IMR-90 (cell line): Measurements from ENCODE around the gene IGFBP3. TPM values are rescaled to one million over a fixed set of nuclear protein-coding genes. Genes with fewer than 3 reads are reported as not detected.

Source experiments
- ATAC-seq: fragments of 200-7000 bp; cut with Tn5 transposase; 2 replicates; pipeline ENCODE4 v1.9.1; 2020; ENCODE audit warnings: low read depth, mild to moderate bottlenecking, moderate library complexity
- BruUV-seq: library from RNA; stranded (reverse); fragments of 400-500 nt; replicated peaks from 2 replicates; lab custom pipeline; 2021; lab: Mats Ljungman, UMichigan
- CTCF ChIA-PET: fragments of 300-600 bp; formaldehyde crosslinking; extraction: SDS; loops from one replicate; lab custom pipeline; 2021; ENCODE audit warnings: antibody characterized with exemption; lab: Yijun Ruan, JAX
- POLR2A ChIA-PET: fragments of 300-600 bp; sonication (Branson Sonifier 250); formaldehyde crosslinking; loops from one replicate; lab custom pipeline; 2022; ENCODE audit warnings: antibody characterized with exemption; ENCODE audit not compliant: unreplicated experiment; lab: Charles Lee
- DNase-seq: peaks from one replicate; pipeline ENCODE4 v3.0.0; 2013
- H2AFZ ChIP-seq: replicated peaks from 2 replicates; pipeline ENCODE3; 2013; ENCODE audit warnings: low read length, mild to moderate bottlenecking; ENCODE audit not compliant: poor library complexity
- H2AK5ac ChIP-seq: 2 replicates; pipeline ENCODE4 v1.6.1; 2013; ENCODE audit warnings: low read depth, low read length, inconsistent platforms
- H2AK9ac ChIP-seq: replicated peaks from 2 replicates; pipeline ENCODE3; 2013; ENCODE audit warnings: mild to moderate bottlenecking, low read depth, low read length, moderate library complexity; ENCODE audit not compliant: poor library complexity
- H2BK120ac ChIP-seq: 2 replicates; pipeline ENCODE4 v1.6.1; 2013; ENCODE audit warnings: low read depth, low read length, inconsistent platforms
- H2BK15ac ChIP-seq: 3 replicates; pipeline ENCODE4 v1.6.1; 2013; ENCODE audit warnings: low read depth, low read length, inconsistent platforms
- H2BK20ac ChIP-seq: 2 replicates; pipeline ENCODE4 v1.6.1; 2013; ENCODE audit warnings: low read depth, mild to moderate bottlenecking, inconsistent platforms, low read length, moderate library complexity
- H2BK5ac ChIP-seq: 2 replicates; pipeline ENCODE4 v1.6.1; 2013; ENCODE audit warnings: mild to moderate bottlenecking, low read depth, low read length, inconsistent platforms; ENCODE audit not compliant: poor library complexity, severe bottlenecking
- H3K14ac ChIP-seq: replicated peaks from 2 replicates; pipeline ENCODE4 v1.6.1; 2013; ENCODE audit warnings: low read depth, low read length, inconsistent platforms
- H3K18ac ChIP-seq: 2 replicates; pipeline ENCODE4 v1.6.1; 2013; ENCODE audit warnings: low read depth, low read length, control low read depth
- H3K23ac ChIP-seq: 2 replicates; pipeline ENCODE4 v1.6.1; 2013; ENCODE audit warnings: low read depth, low read length, inconsistent platforms
- H3K27ac ChIP-seq: 2 replicates; pipeline ENCODE4 v1.5.1; 2013; ENCODE audit warnings: mild to moderate bottlenecking, control low read depth, low read length; ENCODE audit not compliant: insufficient read depth
- H3K27me3 ChIP-seq: 2 replicates; pipeline ENCODE4 v1.6.1; 2013; ENCODE audit warnings: low read length; ENCODE audit not compliant: control insufficient read depth, insufficient read depth
- H3K36me3 ChIP-seq: 2 replicates; pipeline ENCODE4 v1.6.1; 2013; ENCODE audit warnings: low read length, mixed read lengths; ENCODE audit not compliant: control insufficient read depth, insufficient read depth
- H3K4ac ChIP-seq: 2 replicates; pipeline ENCODE4 v1.6.1; 2013; ENCODE audit warnings: low read depth, low read length, inconsistent platforms
- H3K4me1 ChIP-seq: 2 replicates; pipeline ENCODE4 v1.6.1; 2013; ENCODE audit warnings: low read length, mixed read lengths; ENCODE audit not compliant: control insufficient read depth, insufficient read depth
- H3K4me2 ChIP-seq: 2 replicates; pipeline ENCODE4 v1.6.1; 2013; ENCODE audit warnings: low read depth, mild to moderate bottlenecking, control low read depth, low read length, moderate library complexity
- H3K4me3 ChIP-seq: 2 replicates; pipeline ENCODE4 v1.5.1; 2013; ENCODE audit warnings: low read depth, mild to moderate bottlenecking, control low read depth, low read length, moderate library complexity; ENCODE audit not compliant: insufficient read depth
- H3K56ac ChIP-seq: 2 replicates; pipeline ENCODE4 v1.6.1; 2013; ENCODE audit warnings: low read length, inconsistent platforms; ENCODE audit not compliant: insufficient read depth; ENCODE audit errors: extremely low read depth
- H3K79me1 ChIP-seq, 2 experiments: 2 replicates each; pipeline ENCODE4 v1.6.1; 2013; ENCODE audit warnings: low read length in 2 of 2, inconsistent platforms in 1 of 2, low read depth in 1 of 2
- H3K9ac ChIP-seq: 2 replicates; pipeline ENCODE4 v1.6.1; 2013; ENCODE audit warnings: low read depth, low read length, control low read depth
- H3K9me1 ChIP-seq: 2 replicates; pipeline ENCODE4 v1.6.1; 2013; ENCODE audit warnings: low read length, inconsistent platforms; ENCODE audit not compliant: insufficient read depth
- H3K9me3 ChIP-seq: 2 replicates; pipeline ENCODE4 v1.6.1; 2013; ENCODE audit warnings: low read length; ENCODE audit not compliant: control insufficient read depth, insufficient read depth
- H4K20me1 ChIP-seq: 2 replicates; pipeline ENCODE4 v1.6.1; 2013; ENCODE audit warnings: low read length, inconsistent platforms; ENCODE audit not compliant: insufficient read depth
- H4K5ac ChIP-seq: 2 replicates; pipeline ENCODE4 v1.6.1; 2013; ENCODE audit warnings: mild to moderate bottlenecking, low read depth, low read length, control low read depth
- H4K8ac ChIP-seq, 2 experiments: 2 replicates each; pipeline ENCODE4 v1.6.1; 2013; ENCODE audit warnings: low read depth in 2 of 2, low read length in 2 of 2, control low read depth in 1 of 2, inconsistent platforms in 1 of 2
- H4K91ac ChIP-seq: 2 replicates; pipeline ENCODE4 v1.6.1; 2013; ENCODE audit warnings: low read depth, low read length, inconsistent platforms; ENCODE audit not compliant: insufficient read depth
- CEBPB ChIP-seq: IDR thresholded peaks from 2 replicates; pipeline ENCODE4 v1.6.1; 2012; ENCODE audit warnings: low read depth, low read length, improper control_type of control experiment
- CTCF ChIP-seq: conservative IDR thresholded peaks from 2 replicates; pipeline ENCODE4 v1.5.1; 2012; ENCODE audit warnings: mild to moderate bottlenecking, low read depth, low read length, improper control_type of control experiment
- ELK1 ChIP-seq: fragments of 150-350 bp; IDR thresholded peaks from 2 replicates; pipeline ENCODE4 v1.6.1; 2016; ENCODE audit warnings: low read depth, mild to moderate bottlenecking, low read length, moderate library complexity, borderline replicate concordance
- FOS ChIP-seq: fragments of 150-350 bp; IDR thresholded peaks from 2 replicates; pipeline ENCODE4 v1.6.1; 2016; ENCODE audit warnings: low read depth, low read length
- MAZ ChIP-seq: IDR thresholded peaks from 2 replicates; pipeline ENCODE4 v1.6.1; 2012; ENCODE audit warnings: low read depth, mild to moderate bottlenecking, low read length, improper control_type of control experiment, moderate library complexity, borderline replicate concordance
- MXI1 ChIP-seq: IDR thresholded peaks from 2 replicates; pipeline ENCODE4 v1.6.1; 2012; ENCODE audit warnings: low read depth, mild to moderate bottlenecking, low read length, moderate library complexity, borderline replicate concordance
- NFE2L2 ChIP-seq: fragments of 150-350 bp; IDR thresholded peaks from 2 replicates; pipeline ENCODE4 v1.6.1; 2016; ENCODE audit warnings: low read depth, mild to moderate bottlenecking, low read length
- RCOR1 ChIP-seq: IDR thresholded peaks from 2 replicates; pipeline ENCODE4 v1.6.1; 2012; ENCODE audit warnings: mild to moderate bottlenecking, low read length, improper control_type of control experiment; ENCODE audit not compliant: insufficient replicate concordance
- RFX5 ChIP-seq: IDR thresholded peaks from 2 replicates; pipeline ENCODE4 v1.8.0; 2012; ENCODE audit warnings: low read depth, mild to moderate bottlenecking, low read length, moderate library complexity
- WGBS, 2 experiments: methylation state at CpG; one replicate each; pipeline versions ENCODE4 v1.1.5 to v1.1.7; 2013; ENCODE audit warnings: missing lambda C conversion rate in 2 of 2; ENCODE audit not compliant: insufficient read length in 1 of 2; ENCODE audit errors: extremely low coverage in 2 of 2; 5-methylcytosine and 5-hydroxymethylcytosine counted together
- dilution Hi-C: fragments of 300-500 bp; cut with HindIII; formaldehyde crosslinking; loops from one replicate; pipeline ENCODE4 v1.14.3; 2018; ENCODE audit warnings: low sequenced_read_pairs; ENCODE audit not compliant: unreplicated experiment
- in situ Hi-C: fragments of 300-500 bp; cut with MboI; formaldehyde crosslinking; loops from 3 replicates; pipeline ENCODE4 v1.14.3; 2019; ENCODE audit warnings: low sequenced_read_pairs, inconsistent platforms, mixed read lengths
- intact Hi-C: fragments of 100-400 bp; cut with micrococcal nuclease; formaldehyde crosslinking; loops from 2 replicates; pipeline ENCODE4 v1.10.0; 2022
- polyA plus RNA-seq, 3 experiments: library from polyadenylated mRNA; depleted of rRNA; stranded (reverse); fragments of >200 nt; gene quantifications; 2 replicates each; pipeline ENCODE4 v1.2.3, GENCODE V29; 2012; ENCODE audit warnings: low replicate concordance in 1 of 3
- total RNA-seq: library from RNA; depleted of rRNA; stranded (reverse); fragments of >200 nt; gene quantifications from 2 replicates; pipeline ENCODE4 v1.2.3, GENCODE V29; 2012
- TF ChIP-seq, protein P1 (sequence below): fragments of 150-350 bp; IDR thresholded peaks from 2 replicates; pipeline ENCODE4 v1.6.1; 2017; ENCODE audit warnings: mild to moderate bottlenecking, antibody characterized with exemption, low read length, low read depth

Gene IGFBP3
- total and polyA plus RNA-seq, 2 of the 4 experiments (the other 2 are of a cell fraction): 272 to 601 TPM

DNA sequence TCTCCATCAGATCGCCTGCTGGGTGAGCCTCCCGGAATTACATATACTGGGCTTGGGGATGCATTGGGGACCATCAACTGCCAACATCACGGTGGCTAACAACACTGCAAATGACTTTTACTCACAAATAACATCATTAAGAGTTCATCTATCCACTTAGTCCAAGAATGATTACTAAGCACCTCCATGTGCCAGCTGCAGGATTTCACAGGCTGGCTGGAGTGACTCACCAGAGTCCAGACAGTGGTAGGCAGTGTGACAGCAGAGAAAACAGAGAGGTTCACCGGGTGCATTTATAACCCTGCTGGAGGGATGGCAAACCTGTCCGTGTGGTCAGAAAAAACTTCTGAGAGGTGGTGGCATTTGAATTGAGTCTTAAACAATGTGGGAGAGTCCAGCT, 3.2 kb upstream of the IGFBP3 start (continued):
- TF ChIP-seq, protein P1, sequence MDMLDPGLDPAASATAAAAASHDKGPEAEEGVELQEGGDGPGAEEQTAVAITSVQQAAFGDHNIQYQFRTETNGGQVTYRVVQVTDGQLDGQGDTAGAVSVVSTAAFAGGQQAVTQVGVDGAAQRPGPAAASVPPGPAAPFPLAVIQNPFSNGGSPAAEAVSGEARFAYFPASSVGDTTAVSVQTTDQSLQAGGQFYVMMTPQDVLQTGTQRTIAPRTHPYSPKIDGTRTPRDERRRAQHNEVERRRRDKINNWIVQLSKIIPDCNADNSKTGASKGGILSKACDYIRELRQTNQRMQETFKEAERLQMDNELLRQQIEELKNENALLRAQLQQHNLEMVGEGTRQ: no peak

DNA sequence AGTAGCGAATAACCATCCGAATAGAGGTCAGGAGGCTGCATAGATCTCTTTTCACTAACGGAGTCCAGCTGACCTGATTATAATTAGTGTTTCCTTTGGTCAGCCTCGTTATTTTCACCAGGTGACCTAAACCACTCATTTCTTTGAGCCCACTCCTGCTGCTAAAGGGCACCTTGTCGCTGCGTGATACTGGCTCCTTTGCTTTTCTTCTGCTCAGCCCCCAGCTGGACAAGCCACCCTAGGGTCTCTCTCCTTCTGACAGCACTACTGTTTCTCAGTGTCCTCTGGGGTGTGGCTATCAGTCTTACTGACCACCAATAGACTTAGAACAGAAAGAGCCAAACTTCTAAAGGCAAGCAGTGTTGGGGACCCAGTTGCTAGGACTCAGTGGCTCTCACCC, 2.7 kb upstream of the IGFBP3 start:
- Histone ChIP-seq H4K5ac (peak overlapping the region; percentile 44; the same call in 1 of the 2 replicates), H2BK5ac (peak overlapping the region; percentile 61), H3K36me3 (no peaks in the 10 kb centered on the region), H4K20me1 (peaks cover 15% of the 10 kb centered on the region; the same call in 1 of the 2 replicates), H2AK5ac (peak overlapping the region; percentile 72), H2BK20ac (peak overlapping the region; percentile 62), H3K23ac (peak overlapping the region; percentile 16; the same call in 1 of the 2 replicates), H3K18ac (peak overlapping the region; percentile 36; the same call in 1 of the 2 replicates), H2AK9ac (no peak overlapping the region), H3K4me2 (no peak overlapping the region), H2BK120ac (peak overlapping the region; percentile 84), H2AFZ (no peak overlapping the region), H3K79me1 (peaks cover 7 to 13% of the 10 kb centered on the region in 2 experiments; a peak in 2 of 4 replicates), H3K56ac (no peak overlapping the region), H4K8ac (peak overlapping the region; percentile 46 to 78; a peak in 2 of 4 replicates), H3K9ac (no peak overlapping the region; the same call in 1 of the 2 replicates), H2BK15ac (peak overlapping the region; percentile 77; the same call in 2 of the 3 replicates), H3K27me3 (no peaks in the 10 kb centered on the region), H3K14ac (peak overlapping the region; percentile 46; the same call in 1 of the 2 replicates), H3K4ac (peak overlapping the region; percentile 89), H3K9me1 (peaks cover 11% of the 10 kb centered on the region), H3K4me1 (peaks cover 10% of the 10 kb centered on the region; the same call in 1 of the 2 replicates), H3K4me3 (no peak overlapping the region), H4K91ac (peak overlapping the region; percentile 94), H3K27ac (no peak overlapping the region), H3K9me3 (no peaks in the 10 kb centered on the region; the same call in 1 of the 2 replicates)
- POLR2A ChIA-PET: no interaction called here
- in situ Hi-C loops (loop anchor here (5.0 to 25.0 kb wide), 3 partner anchors 428 to 1163 kb away; no protein-coding TSS in a partner anchor), dilution Hi-C loops (no loop called here), intact Hi-C loops (loop anchor here (1.0 to 10.0 kb wide), 10 partner anchors 111 to 1331 kb away; no protein-coding TSS in a partner anchor)
- DNase-seq (no peak), ATAC-seq (no peak)
- BruUV-seq: no TSS peak
- CTCF ChIA-PET: interaction anchor here (0.6 to 2.4 kb wide), 4 partner anchors 10 to 486 kb away, joined by 3 to 30 read pairs (median 6); no protein-coding TSS in a partner anchor
- 95% methylated on average over 3 of the region's 6 CpGs; no CpG with 5 or more reads in 1 of the 2 experiments for WGBS, 2 experiments
- TF ChIP-seq NFE2L2 (no peak), CTCF (no peak), RCOR1 (no peak), MAZ (no peak), FOS (no peak), RFX5 (no peak), ELK1 (no peak), MXI1 (no peak), CEBPB (no peak)
- TF ChIP-seq, protein P1: no peak
